Activated naive CD4-positive, alpha-beta T cell treated with Interleukin-2 at 50 U/mL for 16 hours (primary cell): ENCODE data around the gene GOLPH3L.
"Not testable (repeated sequence)": the region's sequence is repeated elsewhere in the genome, so short reads cannot be mapped to it uniquely, and the experiment has no call there.

Experiments used
- DNase-seq: peaks from one replicate; pipeline ENCODE4 v3.0.0-alpha.2; 2020

Gene GOLPH3L

DNA sequence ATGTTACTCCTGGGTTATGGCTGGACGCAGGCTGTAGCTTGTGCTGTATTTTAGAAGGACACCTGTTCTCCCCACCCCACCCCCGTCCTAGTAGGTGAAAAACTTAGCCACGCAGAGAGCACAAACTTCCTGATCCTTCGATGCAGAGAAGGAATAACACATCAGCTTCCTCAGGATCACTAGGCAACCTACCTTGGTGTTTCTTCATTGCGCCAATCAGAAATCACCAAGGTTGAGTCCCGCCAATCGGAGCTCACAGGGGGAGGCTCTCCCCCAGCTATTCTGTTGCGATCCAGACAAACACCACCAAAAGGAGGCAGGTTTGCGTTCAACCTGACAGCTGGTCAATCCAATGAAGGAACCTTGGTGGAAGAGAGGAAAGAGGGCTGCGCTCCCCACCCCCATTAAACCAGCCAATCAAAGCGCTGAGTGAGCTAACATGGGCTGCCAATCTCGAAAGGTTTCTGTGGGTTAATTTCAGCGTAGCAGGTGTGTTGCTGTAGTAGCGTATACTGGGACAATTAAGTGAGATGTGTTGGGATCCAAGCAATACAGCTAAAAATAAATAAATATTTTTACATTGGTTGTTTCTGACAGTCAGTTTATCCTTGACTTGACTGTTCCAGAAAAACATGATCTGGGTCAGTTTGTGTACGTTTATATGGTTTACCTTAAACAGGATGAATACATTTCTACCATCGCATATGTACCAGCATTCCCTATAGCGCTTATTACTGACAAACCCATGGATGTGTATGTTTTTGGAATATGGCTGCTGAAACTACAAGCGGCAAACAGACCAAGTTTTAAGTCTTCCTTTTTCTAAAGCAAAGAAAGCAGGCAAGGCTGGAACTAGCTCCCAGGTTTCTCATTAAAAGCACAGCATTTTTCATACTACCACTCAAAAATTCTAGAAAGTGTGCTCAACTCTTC, at the start of gene GOLPH3L:
TSS of gene GOLPH3L (minus strand) at position 160 of the 933 bp plus-strand sequence. CDS start 2,316 bp downstream, outside the sequence.
- peak; percentile 90 for DNase-seq

GRCh38 chr1:150730130-150730721, 33.3 kb upstream of the GOLPH3L start:
- DNase-seq: no peak

DNA sequence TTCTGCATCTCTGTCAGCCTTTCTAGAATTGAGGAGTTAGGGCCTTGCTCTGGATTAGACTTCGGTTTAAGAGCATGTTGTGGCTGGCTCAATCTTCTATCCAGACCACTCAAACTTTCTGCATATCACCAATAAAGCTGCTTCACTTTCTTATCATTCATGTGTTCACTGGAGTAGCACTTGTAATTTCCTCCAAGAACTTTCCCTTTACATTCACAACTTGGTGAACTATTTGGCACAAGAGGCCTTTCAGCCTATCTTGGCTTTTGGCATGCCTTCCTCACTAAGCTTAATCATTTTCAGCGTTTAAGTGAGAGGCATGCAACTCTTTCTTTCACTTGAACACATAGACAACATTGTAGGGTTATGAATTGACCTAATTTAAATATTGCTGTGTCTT, 27.4 kb upstream of the GOLPH3L start:
- DNase-seq: no peak

DNA sequence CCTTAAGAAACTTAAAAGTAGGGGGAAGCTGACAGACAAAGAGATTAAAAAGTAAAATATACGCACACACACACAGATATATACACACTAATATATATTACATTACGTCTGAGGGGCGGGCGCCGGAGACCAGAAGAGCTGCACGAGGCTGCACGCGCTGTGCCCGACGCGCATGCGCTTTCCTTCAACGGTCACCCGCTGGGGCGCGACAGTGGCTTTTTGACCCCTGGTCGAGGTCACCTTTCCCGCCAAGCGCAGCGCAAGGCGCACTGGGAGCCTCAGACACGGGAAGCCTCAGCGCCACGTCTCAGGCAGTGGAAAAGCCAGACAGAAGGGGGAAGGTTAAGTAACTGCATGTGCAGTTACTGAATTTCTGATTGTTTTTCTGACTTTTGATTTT, 23.7 kb upstream of the GOLPH3L start, which contains the start of gene HORMAD1:
TSS of gene HORMAD1 (minus strand) at position 193 of the 400 bp plus-strand sequence. CDS start 1,390 bp downstream, outside the sequence.
- DNase-seq: no peak

DNA sequence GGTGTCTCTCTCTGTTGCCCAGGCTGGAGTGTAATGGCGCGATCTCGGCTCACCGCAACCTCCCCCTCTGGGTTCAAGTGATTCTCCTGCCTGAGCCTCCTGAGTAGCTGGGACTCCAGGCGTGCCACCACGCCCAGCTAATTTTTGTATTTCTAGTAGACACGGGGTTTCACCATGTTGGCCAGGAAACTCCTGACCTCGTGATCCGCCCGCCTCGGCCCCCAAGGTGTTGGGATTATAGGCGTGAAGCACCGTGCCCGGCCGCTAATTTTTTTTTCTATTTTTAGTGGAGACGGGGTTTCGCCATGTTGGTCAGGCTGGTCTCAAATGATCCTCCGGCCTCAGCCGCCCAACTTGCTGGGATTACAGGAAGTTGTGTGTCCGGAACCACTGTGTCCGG, 23.1 kb upstream of the GOLPH3L start:
- no peak for DNase-seq

GRCh38 chr1:150718225-150718891, 21.4 kb upstream of the GOLPH3L start:
- DNase-seq: no peak

DNA sequence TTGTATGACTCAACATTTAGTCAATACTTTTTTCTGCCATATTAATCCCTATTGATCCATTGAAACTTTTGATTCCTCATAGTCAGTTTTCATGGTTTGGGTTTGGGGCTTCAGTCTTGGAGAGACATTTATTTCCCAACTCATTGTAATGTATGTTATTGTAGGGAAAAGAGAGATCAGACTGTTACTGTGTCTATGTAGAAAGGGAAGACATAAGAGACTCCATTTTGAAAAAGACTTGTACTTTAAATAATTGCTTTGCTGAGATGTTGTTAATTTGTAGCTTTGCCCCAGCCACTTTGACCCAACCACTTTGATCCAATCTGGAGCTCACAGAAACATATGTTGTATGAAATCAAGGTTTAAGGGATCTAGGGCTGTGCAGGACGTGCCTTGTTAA, 12.1 kb upstream of the GOLPH3L start:
- DNase-seq: not testable (repeated sequence)

GRCh38 chr1:150708595-150708994, 11.6 kb upstream of the GOLPH3L start:
- DNase-seq: peak; percentile 15

DNA sequence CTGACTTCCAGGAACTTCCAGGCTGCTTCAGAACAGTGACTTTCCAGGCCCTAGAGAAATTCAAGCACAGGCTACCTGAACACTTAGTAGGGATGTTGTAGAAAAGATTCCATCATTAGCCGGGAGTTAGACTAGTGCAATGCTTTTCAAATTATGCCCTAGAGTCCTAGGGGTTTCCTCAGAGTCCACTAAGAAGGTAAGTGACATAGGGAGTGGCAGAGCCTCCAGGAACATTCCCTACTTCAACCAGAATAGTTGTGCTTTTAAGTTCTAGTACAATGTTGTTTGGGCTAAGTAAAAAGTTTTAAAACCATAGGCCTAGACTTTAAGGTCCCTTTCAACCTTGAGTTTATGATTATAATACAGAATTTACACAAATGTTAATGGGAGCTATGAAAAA, 9.1 kb upstream of the GOLPH3L start:
- no peak for DNase-seq

DNA sequence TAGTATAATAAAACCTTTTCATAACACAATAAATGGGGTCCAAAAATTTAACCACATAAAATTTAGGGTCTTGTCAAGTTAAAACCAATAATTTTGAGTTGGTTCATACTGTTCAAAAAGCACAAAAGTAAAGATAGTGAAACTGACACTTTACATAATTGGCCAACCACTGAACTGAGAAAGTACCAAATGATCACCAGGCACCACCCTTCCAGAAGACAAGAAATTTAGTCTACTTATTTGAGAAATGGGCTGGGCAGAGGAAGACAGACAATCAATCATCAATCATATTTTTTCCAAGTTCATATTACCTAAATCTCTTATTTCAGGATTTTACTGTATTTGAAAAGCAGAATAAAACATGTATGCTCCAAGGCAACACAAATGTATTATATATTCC, 6.5 kb upstream of the GOLPH3L start:
- DNase-seq: no peak

DNA sequence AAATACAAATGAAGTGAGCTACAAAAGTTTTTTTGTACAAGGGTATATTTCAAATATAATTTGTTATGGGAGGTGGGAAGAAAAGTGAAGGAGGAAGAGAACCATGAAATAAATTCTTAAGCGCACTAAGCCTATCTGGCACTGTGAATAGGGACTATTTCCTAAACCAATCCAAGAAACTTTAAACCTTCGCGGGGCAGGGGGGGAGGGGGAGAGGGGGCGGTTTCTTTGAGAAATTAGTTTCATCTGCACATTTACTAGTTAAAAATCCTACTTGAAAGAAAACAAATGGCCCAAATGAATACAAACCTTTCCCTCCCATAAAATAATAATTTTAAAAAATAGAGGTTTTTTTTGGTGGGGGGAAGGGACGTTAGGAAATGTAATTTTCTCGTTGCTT, 364 bp downstream of the GOLPH3L start:
- DNase-seq: no peak

DNA sequence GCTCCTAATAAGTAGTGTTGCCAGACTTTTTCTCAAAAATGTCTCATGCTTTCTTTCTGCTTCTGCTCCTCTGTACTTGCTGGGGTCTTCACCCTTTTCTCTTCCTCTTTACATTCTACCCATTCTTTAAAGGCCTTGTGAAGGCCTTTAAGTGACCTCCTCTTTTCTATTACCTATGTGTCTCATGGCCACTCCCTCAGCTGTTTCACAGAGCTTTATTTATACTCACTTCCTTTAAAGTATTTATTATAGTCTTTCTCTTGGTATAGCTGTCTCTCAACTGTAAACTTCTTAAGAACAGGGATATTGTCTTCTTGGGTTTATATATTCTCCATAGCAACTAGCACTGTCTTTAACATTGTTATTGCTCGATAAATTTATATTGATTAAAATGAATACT, 792 bp downstream of the GOLPH3L start:
- no peak for DNase-seq

- DNase-seq: no peak
Observed at GRCh38 chr1:150695561-150695960, 1.4 kb downstream of the GOLPH3L start.

DNA sequence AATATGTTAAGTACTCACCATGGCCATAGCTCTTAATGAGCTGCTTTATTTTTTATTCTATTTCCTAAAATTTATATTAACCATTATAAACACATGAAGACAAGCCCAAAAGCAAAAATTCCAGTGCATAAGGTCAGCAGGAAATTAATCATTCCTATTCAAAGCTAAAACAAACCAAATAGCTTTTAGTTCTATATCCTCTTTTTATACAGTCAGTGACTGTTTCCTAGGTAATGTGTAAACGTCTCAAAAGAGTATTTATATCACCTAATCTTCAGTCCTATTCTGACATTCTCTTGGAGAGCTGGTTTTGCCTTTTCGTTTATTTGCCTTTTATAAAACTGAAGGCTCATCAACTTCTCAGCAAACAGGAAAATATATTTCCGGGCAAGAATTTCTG, 4.2 kb downstream of the GOLPH3L start:
- no peak for DNase-seq

GRCh38 chr1:150688763-150689162, 8.2 kb downstream of the GOLPH3L start:
- no peak for DNase-seq

DNA sequence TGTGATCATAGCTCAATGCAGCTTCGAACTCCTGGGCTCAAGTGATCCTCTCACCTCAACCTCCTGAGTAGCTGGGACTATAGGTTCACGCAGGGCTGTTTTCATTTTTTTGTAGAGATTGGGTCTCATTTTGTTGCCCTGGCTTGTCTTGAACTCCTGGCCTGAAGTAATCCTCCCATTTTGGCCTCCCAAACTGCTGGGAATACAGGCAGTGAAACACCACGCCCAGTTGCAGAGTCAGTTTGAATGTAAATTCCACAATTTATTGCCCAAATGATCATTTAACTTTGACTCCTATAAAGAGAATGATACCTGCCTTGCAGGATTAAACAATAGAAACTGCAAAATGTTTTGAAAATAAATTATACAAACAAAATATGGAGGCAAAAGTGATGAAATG, 10.7 kb downstream of the GOLPH3L start:
- DNase-seq: no peak

GRCh38 chr1:150683914-150684313, 13.0 kb downstream of the GOLPH3L start:
- DNase-seq: no peak

DNA sequence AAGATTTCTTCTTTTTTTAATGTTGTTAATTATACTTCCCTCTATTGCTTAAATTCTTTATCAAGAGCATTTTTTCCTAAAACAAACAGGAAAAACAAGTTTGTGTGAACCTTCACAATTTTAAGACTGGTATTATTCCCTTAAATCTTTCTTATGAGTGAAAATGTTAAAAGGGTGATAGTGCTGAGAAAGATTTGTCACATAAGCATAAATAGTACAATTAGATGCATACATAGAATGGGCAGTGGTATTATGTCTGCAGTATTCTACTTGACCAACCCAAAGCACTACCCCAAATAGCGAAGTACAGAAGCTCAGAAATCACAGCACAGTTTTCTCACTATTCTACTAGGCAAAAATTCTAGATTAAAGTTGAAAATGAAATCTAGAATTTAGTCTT, 18.0 kb downstream of the GOLPH3L start:
- no peak for DNase-seq

GRCh38 chr1:150674881-150675280, 22.1 kb downstream of the GOLPH3L start:
- DNase-seq: no peak

DNA sequence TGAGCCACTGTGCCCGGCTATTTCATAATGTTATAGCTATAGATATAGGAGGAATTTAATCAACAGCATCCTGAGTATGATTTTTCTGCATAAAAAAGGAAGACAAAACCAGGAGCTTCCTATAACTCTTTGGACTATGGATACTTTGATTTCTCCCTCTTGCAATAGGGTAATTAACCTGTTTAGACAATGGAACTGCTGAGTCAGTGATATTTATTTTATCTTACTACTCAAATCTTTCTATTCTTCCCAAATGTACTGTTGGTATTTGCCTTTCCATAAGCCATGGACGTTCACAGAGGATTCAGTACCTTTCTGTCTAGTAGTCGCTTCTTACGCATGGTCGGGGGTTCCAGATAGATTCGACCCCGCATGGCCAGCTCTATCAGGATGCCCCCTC, 33.6 kb downstream of the GOLPH3L start:
- no peak for DNase-seq

DNA sequence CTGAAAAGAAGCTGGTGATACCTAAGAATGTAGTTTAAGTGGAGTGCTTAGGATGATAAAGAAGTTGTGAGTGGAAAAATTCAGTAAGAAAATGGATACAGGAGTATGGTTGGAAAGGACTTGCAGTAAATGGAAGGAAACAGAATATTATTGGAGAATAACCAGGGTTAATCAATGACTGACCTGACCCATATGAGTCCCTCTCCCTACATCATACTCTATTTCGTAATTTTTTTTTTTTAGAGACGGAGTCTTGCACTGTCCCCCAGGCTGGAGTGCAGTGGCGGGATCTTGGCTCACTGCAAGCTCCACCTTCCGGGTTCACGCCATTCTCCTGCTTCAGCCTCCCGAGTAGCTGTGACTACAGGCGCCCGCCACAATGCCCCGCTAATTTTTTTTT, 34.1 kb downstream of the GOLPH3L start:
- no peak for DNase-seq

DNA sequence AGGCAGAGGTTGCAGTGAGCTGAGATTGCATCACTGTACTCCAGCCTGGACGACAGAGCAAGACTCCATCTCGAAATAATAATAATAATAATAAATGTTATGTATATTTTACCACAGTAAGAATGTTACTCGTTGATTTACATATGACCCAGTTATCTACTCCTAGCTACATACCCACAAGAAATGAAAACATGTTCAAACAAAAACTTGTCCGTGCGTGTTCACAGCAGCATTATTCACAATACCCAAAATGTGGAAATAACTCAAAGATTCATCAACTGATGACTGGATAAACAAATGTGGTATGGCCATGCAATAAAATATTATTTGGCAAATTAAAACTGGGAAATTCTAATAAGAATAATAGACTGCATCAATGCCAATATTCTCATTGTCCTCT, 35.8 kb downstream of the GOLPH3L start:
- no peak for DNase-seq

DNA sequence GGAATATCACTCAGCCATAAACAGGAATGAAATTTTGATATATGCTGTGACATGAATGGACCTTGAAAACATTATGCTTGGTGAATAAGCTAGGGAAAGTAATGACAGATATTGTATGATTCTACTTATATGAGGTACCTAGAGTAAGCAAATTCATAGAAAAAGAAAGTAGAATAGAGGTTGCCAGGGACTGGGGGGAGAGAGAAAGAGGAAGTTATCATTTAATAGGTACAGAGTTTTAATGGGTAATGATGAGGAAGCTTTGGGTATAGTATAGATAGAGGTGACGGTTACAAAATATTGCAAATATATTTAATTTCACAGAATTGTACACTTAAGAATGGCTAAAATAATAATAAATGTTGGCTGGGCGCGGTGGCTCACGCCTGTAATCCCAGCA, 36.4 kb downstream of the GOLPH3L start:
- DNase-seq: no peak

- DNase-seq: not testable (repeated sequence)
Observed at GRCh38 chr1:150657064-150657463, 39.9 kb downstream of the GOLPH3L start.
